ENCODE measurements around the gene FARS2.

FARS2 gene

DNA sequence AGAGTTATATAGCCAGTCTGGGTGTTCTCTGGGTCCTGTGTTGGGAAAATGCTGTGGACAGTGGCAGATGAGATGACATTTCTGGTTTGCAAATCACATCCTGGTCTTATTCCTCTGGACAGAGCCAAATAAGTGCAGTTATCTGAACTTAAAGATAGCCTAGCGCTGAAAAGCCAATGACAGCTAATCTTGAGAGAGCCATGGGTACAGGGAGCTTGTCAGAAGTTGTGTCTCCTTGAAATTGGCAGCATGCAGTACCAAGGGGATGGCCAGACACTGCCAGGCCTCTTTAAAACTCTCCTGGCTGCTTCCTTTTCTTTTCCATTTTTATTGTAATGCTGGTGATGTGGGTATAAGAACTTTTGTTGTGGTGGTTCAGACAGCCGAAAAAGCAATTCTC, 362.5 kb downstream of the FARS2 start:
- Histone ChIP-seq H3K4me1 (ENCODE audit: control insufficient read depth in 1 of 2, insufficient read depth in 1 of 2, low read depth in 1 of 2, low read length in 1 of 2) (peaks cover 6 to 11% of the 10 kb centered on the region in 2 experiments), H3K4me3 (ENCODE audit: low read depth in 1 of 2, low read length in 1 of 2) (no peak overlapping the region), H3K27ac (no peak overlapping the region), H3K36me3 (no peaks in the 10 kb centered on the region), H3K27me3 (no peaks in the 10 kb centered on the region), H3K9me3 (no peaks in the 10 kb centered on the region)
- TF ChIP-seq, protein P1, sequence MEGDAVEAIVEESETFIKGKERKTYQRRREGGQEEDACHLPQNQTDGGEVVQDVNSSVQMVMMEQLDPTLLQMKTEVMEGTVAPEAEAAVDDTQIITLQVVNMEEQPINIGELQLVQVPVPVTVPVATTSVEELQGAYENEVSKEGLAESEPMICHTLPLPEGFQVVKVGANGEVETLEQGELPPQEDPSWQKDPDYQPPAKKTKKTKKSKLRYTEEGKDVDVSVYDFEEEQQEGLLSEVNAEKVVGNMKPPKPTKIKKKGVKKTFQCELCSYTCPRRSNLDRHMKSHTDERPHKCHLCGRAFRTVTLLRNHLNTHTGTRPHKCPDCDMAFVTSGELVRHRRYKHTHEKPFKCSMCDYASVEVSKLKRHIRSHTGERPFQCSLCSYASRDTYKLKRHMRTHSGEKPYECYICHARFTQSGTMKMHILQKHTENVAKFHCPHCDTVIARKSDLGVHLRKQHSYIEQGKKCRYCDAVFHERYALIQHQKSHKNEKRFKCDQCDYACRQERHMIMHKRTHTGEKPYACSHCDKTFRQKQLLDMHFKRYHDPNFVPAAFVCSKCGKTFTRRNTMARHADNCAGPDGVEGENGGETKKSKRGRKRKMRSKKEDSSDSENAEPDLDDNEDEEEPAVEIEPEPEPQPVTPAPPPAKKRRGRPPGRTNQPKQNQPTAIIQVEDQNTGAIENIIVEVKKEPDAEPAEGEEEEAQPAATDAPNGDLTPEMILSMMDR (IDR thresholded peaks at IDR 0.05) = no peak

DNA sequence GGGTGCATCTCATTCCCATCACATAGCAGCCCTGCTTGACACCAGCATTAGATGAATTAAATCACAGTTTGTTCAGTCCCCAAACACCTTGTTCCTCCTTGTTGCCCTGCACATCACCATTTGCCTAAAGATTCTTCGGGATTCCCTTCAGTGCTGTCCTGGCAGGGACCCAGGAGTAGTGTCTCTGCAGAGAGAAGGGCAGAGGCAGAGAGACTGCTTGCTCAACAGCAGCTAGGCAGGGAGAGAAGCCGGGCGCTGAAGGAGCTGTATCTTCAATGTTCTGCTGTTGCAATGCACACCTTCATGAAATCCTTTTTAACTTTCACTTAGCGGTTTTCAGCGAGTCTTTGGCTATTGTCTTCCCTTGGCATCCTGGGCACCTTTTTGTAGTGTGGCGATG, 362.9 kb downstream of the FARS2 start:
- H3K36me3 ChIP-seq = no peaks in the 10 kb centered on the region
- H3K4me3 ChIP-seq (ENCODE audit: low read depth in 1 of 2, low read length in 1 of 2) = no peak overlapping the region
- H3K27ac ChIP-seq = no peak overlapping the region
- TF ChIP-seq, protein P1 (IDR thresholded peaks at IDR 0.05) = no peak
- no peaks in the 10 kb centered on the region for H3K9me3 ChIP-seq
- peaks cover 6 to 11% of the 10 kb centered on the region in 2 experiments for H3K4me1 ChIP-seq (ENCODE audit: control insufficient read depth in 1 of 2, insufficient read depth in 1 of 2, low read depth in 1 of 2, low read length in 1 of 2)
- H3K27me3 ChIP-seq = no peaks in the 10 kb centered on the region

DNA sequence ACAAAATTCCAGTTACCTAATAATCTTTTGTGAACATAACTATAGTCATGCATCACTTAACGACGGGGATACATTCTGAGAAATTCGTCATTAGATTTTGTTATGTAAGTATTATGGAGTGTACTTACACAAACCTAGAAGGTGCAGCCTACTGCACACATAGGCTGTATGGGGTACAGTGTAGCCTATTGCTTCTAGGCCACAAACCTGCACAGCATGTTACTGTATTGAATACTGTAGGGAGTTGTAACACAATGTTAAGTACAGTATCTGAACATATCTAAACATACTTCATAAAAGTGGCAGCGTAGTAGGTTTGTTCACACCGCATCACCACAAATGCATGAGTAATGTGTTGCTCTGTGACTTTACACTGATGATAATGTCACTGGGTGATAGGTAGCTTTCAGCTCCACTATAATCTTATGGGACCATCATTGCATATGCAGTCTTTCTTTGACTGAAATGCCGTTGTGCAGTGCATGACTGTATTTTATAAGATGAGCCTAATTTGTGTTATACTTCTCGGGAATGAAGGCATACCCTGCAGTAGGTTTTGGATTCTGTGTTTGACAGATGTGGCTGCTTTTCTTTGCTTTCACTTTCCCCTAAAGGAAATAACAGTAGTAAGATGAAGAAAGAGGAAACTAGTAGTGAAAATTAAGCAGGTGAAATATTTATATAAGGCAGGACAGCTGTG, 365.6 kb downstream of the FARS2 start:
- Histone ChIP-seq H3K27me3 (no peaks in the 10 kb centered on the region), H3K4me3 (ENCODE audit: low read depth in 1 of 2, low read length in 1 of 2) (no peak overlapping the region), H3K9me3 (no peaks in the 10 kb centered on the region), H3K27ac (no peak overlapping the region), H3K4me1 (ENCODE audit: control insufficient read depth in 1 of 2, insufficient read depth in 1 of 2, low read depth in 1 of 2, low read length in 1 of 2) (peaks cover 6 to 11% of the 10 kb centered on the region in 2 experiments), H3K36me3 (no peaks in the 10 kb centered on the region)
- TF ChIP-seq, protein P1 (IDR thresholded peaks at IDR 0.05) = no peak

DNA sequence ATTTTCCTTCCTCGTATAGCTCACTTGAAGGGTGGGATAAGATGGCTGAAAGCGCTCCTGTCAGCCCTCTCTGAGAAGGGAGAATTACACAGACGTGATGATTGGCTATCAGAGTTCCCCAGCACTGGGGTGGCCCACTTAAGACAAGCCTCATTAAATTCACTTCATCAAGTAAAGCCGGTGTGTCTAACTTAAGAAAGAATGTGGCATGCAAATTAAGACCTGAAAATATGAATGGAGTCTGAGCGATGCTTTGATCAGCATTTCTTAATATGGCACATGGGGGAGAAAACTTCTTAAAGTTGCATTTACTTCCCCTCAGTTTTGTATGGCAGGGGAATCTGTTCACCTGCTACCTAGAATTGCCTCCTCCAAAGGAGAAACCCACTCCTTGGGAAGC, 369.3 kb downstream of the FARS2 start:
- H3K4me1 ChIP-seq (ENCODE audit: control insufficient read depth in 1 of 2, insufficient read depth in 1 of 2, low read depth in 1 of 2, low read length in 1 of 2) = peaks cover 6 to 11% of the 10 kb centered on the region in 2 experiments
- TF ChIP-seq, protein P1 (IDR thresholded peaks at IDR 0.05) = no peak
- no peak overlapping the region for H3K27ac ChIP-seq
- H3K9me3 ChIP-seq = no peaks in the 10 kb centered on the region
- H3K36me3 ChIP-seq = no peaks in the 10 kb centered on the region
- H3K27me3 ChIP-seq = no peaks in the 10 kb centered on the region
- no peak overlapping the region for H3K4me3 ChIP-seq (ENCODE audit: low read depth in 1 of 2, low read length in 1 of 2)

DNA sequence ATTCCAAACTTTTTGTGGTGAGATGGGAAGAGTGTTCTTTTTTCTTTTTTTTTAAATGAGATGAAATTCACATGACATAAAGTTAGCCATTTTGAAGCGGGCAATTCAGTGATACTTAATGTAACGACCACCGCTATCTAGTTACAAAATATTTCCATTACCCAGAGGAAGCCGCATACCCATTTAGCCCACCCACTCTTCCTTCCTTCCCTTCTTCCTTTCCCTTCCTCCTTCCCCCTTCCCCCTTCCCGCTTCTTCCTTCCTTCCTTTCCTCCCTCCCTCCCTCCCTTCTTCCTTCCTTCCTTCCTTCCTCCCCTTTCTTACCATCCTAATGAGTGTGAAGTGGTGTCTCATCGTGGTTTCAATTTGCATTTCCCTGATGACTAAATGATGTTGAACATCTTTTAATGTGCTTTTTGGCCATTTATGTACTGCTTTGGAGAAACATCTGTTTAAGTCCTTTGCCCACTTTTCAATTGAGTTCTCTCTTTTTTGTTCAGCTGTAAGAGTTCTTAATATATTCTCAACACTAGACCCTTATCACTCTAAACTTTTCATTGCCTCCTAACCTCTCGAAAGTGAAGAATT, 371.1 kb downstream of the FARS2 start:
- Histone ChIP-seq H3K4me3 (ENCODE audit: low read depth in 1 of 2, low read length in 1 of 2) (no peak overlapping the region), H3K9me3 (no peaks in the 10 kb centered on the region), H3K36me3 (no peaks in the 10 kb centered on the region), H3K27me3 (no peaks in the 10 kb centered on the region), H3K27ac (no peak overlapping the region), H3K4me1 (ENCODE audit: control insufficient read depth in 1 of 2, insufficient read depth in 1 of 2, low read depth in 1 of 2, low read length in 1 of 2) (peaks cover 0 to under 1% of the 10 kb centered on the region in 2 experiments)
- TF ChIP-seq, protein P1 (IDR thresholded peaks at IDR 0.05) = no peak

Data from neutrophil (primary cell).